Measurements from ENCODE around the gene DCBLD2.
"Not testable (repeated sequence)": the region's sequence is repeated elsewhere in the genome, so short reads cannot be mapped to it uniquely, and the experiment has no call there.

Gene DCBLD2

DNA sequence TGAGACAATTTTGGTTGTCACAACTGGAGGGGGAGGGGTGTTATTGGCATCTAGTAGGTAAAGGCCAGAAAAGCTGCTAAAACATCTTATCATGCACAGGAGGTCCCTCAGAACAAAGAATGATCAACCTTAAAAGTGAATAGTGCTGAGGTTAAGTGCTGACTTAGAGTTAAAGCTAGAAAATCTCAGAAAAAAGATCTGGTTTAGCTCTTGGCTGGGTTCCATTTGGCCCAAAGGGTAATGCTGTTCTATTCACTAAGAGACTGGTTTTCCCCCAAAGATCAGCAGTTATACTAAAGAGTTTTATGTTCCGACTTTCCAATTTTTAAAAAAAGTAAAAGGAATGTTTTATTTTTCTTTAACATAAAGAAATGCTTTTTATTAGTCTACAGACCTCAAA lies 15.6 kb downstream of the DCBLD2 start:
- Histone ChIP-seq H2AFZ (ENCODE audit: low read depth, low read length) (no peak overlapping the region), H3K9ac (ENCODE audit: low read length) (no peak overlapping the region), H3K4me3 (ENCODE audit: low read length) (no peak overlapping the region), H3K36me3 (replicated peaks; ENCODE audit: low read depth, low read length) (no peaks in the 10 kb centered on the region), H3K27ac (ENCODE audit: low read length) (no peak overlapping the region), H3K27me3 (ENCODE audit: low read depth, low read length) (no peaks in the 10 kb centered on the region), H3K4me2 (ENCODE audit: low read length) (no peak overlapping the region), H4K20me1 (ENCODE audit: insufficient read depth, low read length) (no peaks in the 10 kb centered on the region), H3K79me2 (ENCODE audit: low read length) (no peaks in the 10 kb centered on the region), H3K4me1 (ENCODE audit: low read length) (no peaks in the 10 kb centered on the region), H3K9me3 (ENCODE audit: insufficient read depth, low read length) (no peaks in the 10 kb centered on the region)
- TF ChIP-seq, protein P1, sequence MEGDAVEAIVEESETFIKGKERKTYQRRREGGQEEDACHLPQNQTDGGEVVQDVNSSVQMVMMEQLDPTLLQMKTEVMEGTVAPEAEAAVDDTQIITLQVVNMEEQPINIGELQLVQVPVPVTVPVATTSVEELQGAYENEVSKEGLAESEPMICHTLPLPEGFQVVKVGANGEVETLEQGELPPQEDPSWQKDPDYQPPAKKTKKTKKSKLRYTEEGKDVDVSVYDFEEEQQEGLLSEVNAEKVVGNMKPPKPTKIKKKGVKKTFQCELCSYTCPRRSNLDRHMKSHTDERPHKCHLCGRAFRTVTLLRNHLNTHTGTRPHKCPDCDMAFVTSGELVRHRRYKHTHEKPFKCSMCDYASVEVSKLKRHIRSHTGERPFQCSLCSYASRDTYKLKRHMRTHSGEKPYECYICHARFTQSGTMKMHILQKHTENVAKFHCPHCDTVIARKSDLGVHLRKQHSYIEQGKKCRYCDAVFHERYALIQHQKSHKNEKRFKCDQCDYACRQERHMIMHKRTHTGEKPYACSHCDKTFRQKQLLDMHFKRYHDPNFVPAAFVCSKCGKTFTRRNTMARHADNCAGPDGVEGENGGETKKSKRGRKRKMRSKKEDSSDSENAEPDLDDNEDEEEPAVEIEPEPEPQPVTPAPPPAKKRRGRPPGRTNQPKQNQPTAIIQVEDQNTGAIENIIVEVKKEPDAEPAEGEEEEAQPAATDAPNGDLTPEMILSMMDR (IDR thresholded peaks at IDR 0.05; ENCODE audit: low read depth, low read length), result no peak
- no peak for TF ChIP-seq EZH2phosphoT487 (IDR thresholded peaks at IDR 0.05; ENCODE audit: low read depth)

DNA sequence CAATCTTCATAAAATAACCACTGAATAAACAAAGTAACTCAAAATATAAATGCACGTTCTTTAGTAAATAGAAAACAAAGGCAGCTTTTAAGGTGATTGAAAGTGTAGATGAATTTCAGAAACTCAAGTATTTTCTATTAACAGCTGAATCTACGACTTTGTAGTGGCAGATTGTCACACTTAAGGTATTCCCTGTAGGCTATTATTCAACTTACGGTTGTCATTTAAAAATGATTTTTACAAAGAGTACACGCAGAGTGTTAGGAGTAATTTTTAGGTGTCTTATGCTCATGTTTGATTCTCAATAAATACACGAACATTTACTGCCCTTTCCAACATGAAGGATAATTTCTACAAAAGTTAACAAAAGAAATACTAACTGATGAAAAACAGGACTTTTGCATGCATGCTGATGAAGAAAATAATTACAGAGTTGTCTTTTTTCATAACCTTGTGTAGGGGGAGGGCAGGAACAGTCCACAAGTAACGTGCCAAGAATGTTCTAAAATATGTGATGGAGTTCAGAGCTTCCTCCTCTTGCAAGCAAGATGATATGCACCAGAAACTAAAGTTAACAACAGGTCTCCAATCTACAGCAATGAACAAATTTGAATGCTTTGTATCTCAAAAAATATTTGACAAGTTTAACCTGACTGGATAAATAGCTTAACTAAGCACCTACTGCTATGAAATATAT lies 16.7 kb downstream of the DCBLD2 start:
- Histone ChIP-seq H3K9me3 (ENCODE audit: insufficient read depth, low read length) (no peaks in the 10 kb centered on the region), H2AFZ (ENCODE audit: low read depth, low read length) (no peak overlapping the region), H3K4me2 (ENCODE audit: low read length) (no peak overlapping the region), H3K4me3 (ENCODE audit: low read length) (no peak overlapping the region), H3K79me2 (ENCODE audit: low read length) (no peaks in the 10 kb centered on the region), H4K20me1 (ENCODE audit: insufficient read depth, low read length) (no peaks in the 10 kb centered on the region), H3K4me1 (ENCODE audit: low read length) (no peaks in the 10 kb centered on the region), H3K9ac (ENCODE audit: low read length) (no peak overlapping the region), H3K27me3 (ENCODE audit: low read depth, low read length) (no peaks in the 10 kb centered on the region), H3K36me3 (replicated peaks; ENCODE audit: low read depth, low read length) (no peaks in the 10 kb centered on the region), H3K27ac (ENCODE audit: low read length) (no peak overlapping the region)
- no peak for TF ChIP-seq EZH2phosphoT487 (IDR thresholded peaks at IDR 0.05; ENCODE audit: low read depth)
- TF ChIP-seq, protein P1 (IDR thresholded peaks at IDR 0.05; ENCODE audit: low read depth, low read length), result no peak

DNA sequence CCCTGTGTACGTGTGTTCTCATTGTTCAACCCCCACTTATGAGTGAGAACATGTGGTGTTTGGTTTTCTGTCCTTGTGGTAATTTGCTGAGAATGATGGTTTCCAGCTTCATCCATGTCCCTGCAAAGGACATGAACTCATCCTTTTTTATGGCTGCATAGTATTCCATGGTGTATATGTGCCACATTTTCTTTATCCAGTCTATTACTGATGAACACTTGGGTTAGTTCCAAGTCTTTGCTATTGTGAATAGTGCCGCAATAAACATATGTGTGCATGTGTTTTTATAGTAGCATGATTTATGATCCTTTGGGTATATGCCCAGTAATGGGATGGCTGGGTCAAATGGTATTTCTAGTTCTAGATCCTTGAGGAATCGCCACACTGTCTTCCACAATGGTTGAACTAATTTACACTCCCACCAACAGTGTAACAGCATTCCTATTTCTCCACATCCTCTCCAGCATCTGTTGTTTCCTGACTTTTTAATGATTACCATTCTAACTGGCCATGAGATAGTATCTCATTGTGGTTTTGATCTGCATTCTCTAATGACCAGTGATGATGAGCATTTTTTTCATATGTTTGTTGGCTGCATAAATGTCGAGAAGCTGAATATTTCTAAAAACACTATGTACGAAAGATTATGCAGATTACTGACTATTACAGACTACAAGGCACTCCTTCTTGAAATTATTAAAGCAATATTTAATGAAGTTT lies 18.7 kb downstream of the DCBLD2 start:
- not testable (repeated sequence) for H3K4me1 ChIP-seq (ENCODE audit: low read length); H3K36me3 ChIP-seq (replicated peaks; ENCODE audit: low read depth, low read length); H3K4me2 ChIP-seq (ENCODE audit: low read length); H3K4me3 ChIP-seq (ENCODE audit: low read length); H2AFZ ChIP-seq (ENCODE audit: low read depth, low read length); H3K9ac ChIP-seq (ENCODE audit: low read length); H3K27me3 ChIP-seq (ENCODE audit: low read depth, low read length); H3K9me3 ChIP-seq (ENCODE audit: insufficient read depth, low read length); H3K79me2 ChIP-seq (ENCODE audit: low read length); H4K20me1 ChIP-seq (ENCODE audit: insufficient read depth, low read length); H3K27ac ChIP-seq (ENCODE audit: low read length)

DNA sequence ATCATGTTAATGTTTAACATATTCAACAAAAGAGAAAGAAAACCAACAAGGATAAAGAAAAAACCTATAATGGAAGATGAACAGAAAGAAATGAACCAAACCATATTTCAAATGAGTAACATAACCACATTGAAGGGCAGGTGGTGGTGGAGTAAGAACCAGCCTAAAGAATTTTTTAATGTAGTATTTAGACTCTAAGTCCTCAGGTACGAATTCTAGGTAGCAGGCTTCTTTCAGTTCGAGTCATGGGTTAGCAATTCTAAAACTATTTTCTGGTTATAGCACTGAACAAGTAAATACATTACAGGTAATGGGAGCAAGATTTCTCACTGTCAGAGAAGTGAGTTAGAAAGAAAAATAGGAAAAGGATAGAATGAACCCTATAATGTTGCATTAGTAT lies 24.4 kb downstream of the DCBLD2 start:
- H3K4me1 ChIP-seq (ENCODE audit: low read length), result no peaks in the 10 kb centered on the region
- H3K27ac ChIP-seq (ENCODE audit: low read length), result no peak overlapping the region
- H3K36me3 ChIP-seq (replicated peaks; ENCODE audit: low read depth, low read length), result no peaks in the 10 kb centered on the region
- TF ChIP-seq, protein P1 (IDR thresholded peaks at IDR 0.05; ENCODE audit: low read depth, low read length), result no peak
- no peak for TF ChIP-seq EZH2phosphoT487 (IDR thresholded peaks at IDR 0.05; ENCODE audit: low read depth)
- no peak overlapping the region for H3K9ac ChIP-seq (ENCODE audit: low read length)
- no peaks in the 10 kb centered on the region for H3K79me2 ChIP-seq (ENCODE audit: low read length)
- no peaks in the 10 kb centered on the region for H3K9me3 ChIP-seq (ENCODE audit: insufficient read depth, low read length)
- no peak overlapping the region for H2AFZ ChIP-seq (ENCODE audit: low read depth, low read length)
- no peak overlapping the region for H3K4me3 ChIP-seq (ENCODE audit: low read length)
- no peak overlapping the region for H3K4me2 ChIP-seq (ENCODE audit: low read length)
- no peaks in the 10 kb centered on the region for H4K20me1 ChIP-seq (ENCODE audit: insufficient read depth, low read length)
- H3K27me3 ChIP-seq (ENCODE audit: low read depth, low read length), result no peaks in the 10 kb centered on the region

Data from OCI-LY3 (cell line).